Progenitor cell of endocrine pancreas (in vitro differentiated cells): Measurements from ENCODE around the gene MAP4K4. TPM values are rescaled to one million over a fixed set of nuclear protein-coding genes. Genes with fewer than 3 reads are reported as not detected.
"Not testable (repeated sequence)": the region's sequence is repeated elsewhere in the genome, so short reads cannot be mapped to it uniquely, and the experiment has no call there.

Experiments used
- DNase-seq: peaks from one replicate; pipeline ENCODE4 v3.0.0; 2021; ENCODE audit warnings: low spot score; ENCODE audit not compliant: unreplicated experiment
- H3K27ac Mint-ChIP-seq: 2 replicates; pipeline ENCODE4 v1.8.0; 2021; ENCODE audit warnings: mild to moderate bottlenecking, moderate library complexity, mixed read lengths
- H3K27me3 Mint-ChIP-seq: 2 replicates; pipeline ENCODE4 v1.8.0; 2021; ENCODE audit warnings: mixed read lengths
- H3K36me3 Mint-ChIP-seq: 2 replicates; pipeline ENCODE4 v1.8.0; 2022; ENCODE audit warnings: mixed read lengths; ENCODE audit not compliant: insufficient read depth
- H3K4me1 Mint-ChIP-seq: 2 replicates; pipeline ENCODE4 v1.8.0; 2021; ENCODE audit warnings: low read depth, mixed read lengths
- H3K4me3 Mint-ChIP-seq: 2 replicates; pipeline ENCODE4 v1.8.0; 2021; ENCODE audit warnings: low read depth, mild to moderate bottlenecking, moderate library complexity, mixed read lengths
- H3K9me3 Mint-ChIP-seq: 2 replicates; pipeline ENCODE4 v1.8.0; 2021; ENCODE audit warnings: low read depth, mixed read lengths
- total RNA-seq: library from RNA; stranded (reverse); gene quantifications from 2 replicates; pipeline ENCODE4 v1.2.1, GENCODE V29; 2021
- TF ChIP-seq, protein P1 (sequence below): fragments of 200-600 bp; sonication (generic); IDR thresholded peaks from one replicate; pipeline ENCODE4 v1.5.0; 2021; ENCODE audit warnings: antibody characterized with exemption, mild to moderate bottlenecking; ENCODE audit not compliant: unreplicated experiment

MAP4K4 gene
- total RNA-seq, 1 donor from 2014 or later = 171 TPM

DNA sequence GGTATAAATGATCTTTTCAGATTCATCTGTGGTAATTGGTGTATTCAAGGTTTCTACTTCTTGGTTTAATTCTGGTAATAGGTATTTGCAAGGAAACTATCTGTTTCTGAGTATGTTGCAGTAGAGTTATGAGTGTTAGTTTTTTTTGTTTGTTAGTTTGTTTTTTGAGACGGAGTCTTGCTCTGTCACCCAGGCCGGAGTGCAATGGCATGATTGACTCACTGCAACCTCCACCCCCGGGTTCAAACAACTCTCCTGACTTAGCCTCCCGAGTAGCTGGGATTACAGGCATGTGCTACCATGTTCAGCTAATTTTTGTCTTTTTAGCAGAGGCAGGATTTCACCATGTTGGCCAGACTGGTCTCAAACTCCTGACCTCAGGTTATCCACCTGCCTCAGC, 233.3 kb downstream of the MAP4K4 start:
- no peak overlapping the region for H3K27ac Mint-ChIP-seq
- H3K36me3 Mint-ChIP-seq = no peaks in the 10 kb centered on the region
- no peak overlapping the region for H3K4me3 Mint-ChIP-seq
- no peak for DNase-seq
- no peaks in the 10 kb centered on the region for H3K27me3 Mint-ChIP-seq
- H3K9me3 Mint-ChIP-seq = peaks cover 18% of the 10 kb centered on the region
- H3K4me1 Mint-ChIP-seq = peaks cover 1% of the 10 kb centered on the region
- TF ChIP-seq, protein P1, sequence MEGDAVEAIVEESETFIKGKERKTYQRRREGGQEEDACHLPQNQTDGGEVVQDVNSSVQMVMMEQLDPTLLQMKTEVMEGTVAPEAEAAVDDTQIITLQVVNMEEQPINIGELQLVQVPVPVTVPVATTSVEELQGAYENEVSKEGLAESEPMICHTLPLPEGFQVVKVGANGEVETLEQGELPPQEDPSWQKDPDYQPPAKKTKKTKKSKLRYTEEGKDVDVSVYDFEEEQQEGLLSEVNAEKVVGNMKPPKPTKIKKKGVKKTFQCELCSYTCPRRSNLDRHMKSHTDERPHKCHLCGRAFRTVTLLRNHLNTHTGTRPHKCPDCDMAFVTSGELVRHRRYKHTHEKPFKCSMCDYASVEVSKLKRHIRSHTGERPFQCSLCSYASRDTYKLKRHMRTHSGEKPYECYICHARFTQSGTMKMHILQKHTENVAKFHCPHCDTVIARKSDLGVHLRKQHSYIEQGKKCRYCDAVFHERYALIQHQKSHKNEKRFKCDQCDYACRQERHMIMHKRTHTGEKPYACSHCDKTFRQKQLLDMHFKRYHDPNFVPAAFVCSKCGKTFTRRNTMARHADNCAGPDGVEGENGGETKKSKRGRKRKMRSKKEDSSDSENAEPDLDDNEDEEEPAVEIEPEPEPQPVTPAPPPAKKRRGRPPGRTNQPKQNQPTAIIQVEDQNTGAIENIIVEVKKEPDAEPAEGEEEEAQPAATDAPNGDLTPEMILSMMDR = no peak

DNA sequence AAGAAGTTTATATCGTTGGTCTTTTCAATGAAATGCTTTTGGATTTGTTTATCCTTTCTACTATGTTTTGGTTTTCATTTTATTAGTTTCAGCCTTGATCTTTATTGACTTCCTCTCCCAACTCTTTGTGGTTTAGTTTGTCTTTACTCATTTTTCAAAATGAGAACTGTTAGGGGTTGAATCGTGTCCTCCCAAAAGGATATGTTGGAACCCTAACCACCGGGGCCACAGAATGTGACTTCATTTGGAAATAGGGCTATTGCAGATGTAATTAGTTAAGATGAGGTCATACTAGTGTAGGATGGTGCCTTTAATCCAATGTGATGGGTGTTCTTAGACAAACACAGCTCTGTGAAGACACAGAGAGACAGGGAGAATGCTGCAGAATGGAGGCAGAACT, 233.9 kb downstream of the MAP4K4 start:
- TF ChIP-seq, protein P1 = no peak
- peaks cover 17% of the 10 kb centered on the region for H3K9me3 Mint-ChIP-seq
- H3K27me3 Mint-ChIP-seq = no peaks in the 10 kb centered on the region
- DNase-seq = no peak
- H3K4me1 Mint-ChIP-seq = peaks cover 1% of the 10 kb centered on the region
- H3K27ac Mint-ChIP-seq = no peak overlapping the region
- H3K36me3 Mint-ChIP-seq = no peaks in the 10 kb centered on the region
- no peak overlapping the region for H3K4me3 Mint-ChIP-seq

DNA sequence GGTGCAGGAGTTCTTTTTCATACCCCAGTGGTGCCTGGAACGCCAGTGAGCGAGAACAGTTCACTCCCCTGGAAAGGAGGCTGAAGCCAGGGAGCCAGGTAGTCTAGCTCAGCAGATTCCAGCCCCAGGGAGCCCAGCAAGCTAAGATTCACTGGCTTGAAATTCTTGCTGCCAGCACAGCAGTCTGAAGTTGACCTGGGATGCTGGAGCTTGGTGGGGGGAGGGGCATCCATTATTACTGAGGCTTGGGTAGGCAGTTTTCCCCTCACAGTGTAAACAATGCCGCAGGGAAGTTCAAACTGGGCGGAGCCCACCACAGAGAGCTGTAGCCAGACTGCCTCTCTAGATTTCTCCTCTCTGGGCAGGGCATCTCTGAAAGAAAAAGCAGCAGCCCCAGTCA, 238.3 kb downstream of the MAP4K4 start:
- peaks cover 27% of the 10 kb centered on the region for H3K9me3 Mint-ChIP-seq
- not testable (repeated sequence) for H3K36me3 Mint-ChIP-seq, H3K4me1 Mint-ChIP-seq, H3K4me3 Mint-ChIP-seq, H3K27ac Mint-ChIP-seq, H3K27me3 Mint-ChIP-seq
- peak; percentile 14 for DNase-seq

DNA sequence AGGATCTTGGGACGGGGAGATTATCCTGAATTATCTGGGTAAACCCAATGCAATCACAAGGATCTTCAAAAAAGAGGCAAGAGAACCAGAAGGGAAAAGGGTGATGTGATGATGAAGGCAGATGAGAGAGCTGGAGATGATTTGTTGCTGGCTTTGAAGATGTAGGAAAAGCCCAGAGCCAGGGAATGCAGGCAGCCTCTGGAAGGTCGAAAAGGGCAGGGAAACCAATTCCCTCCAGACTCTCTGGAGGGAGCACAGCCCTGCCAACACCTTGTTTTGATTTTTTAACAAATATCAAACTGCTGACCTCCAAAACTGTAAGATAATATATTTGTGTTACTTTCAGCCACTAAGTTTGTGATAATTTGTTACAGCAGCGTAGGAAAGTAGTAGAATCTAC, 245.3 kb downstream of the MAP4K4 start:
- Mint-ChIP-seq H3K27ac (no peak overlapping the region), H3K4me3 (no peak overlapping the region), H3K9me3 (peaks cover 13% of the 10 kb centered on the region), H3K36me3 (no peaks in the 10 kb centered on the region), H3K27me3 (no peaks in the 10 kb centered on the region), H3K4me1 (no peaks in the 10 kb centered on the region)
- TF ChIP-seq, protein P1 = no peak
- DNase-seq = no peak

Other genes with a start within 250 kb of the MAP4K4 start
- not detected in 2 replicates for gene RFX8, start 222.6 kb upstream of the MAP4K4 start, total RNA-seq